Measurements from ENCODE around the gene LARP7. TPM values are rescaled to one million over a fixed set of nuclear protein-coding genes. Genes with fewer than 3 reads are reported as not detected.

LARP7 gene
- total RNA-seq, 3 donors from 2014 or later, result 37.7 to 46.5 (median 38.5) TPM

DNA sequence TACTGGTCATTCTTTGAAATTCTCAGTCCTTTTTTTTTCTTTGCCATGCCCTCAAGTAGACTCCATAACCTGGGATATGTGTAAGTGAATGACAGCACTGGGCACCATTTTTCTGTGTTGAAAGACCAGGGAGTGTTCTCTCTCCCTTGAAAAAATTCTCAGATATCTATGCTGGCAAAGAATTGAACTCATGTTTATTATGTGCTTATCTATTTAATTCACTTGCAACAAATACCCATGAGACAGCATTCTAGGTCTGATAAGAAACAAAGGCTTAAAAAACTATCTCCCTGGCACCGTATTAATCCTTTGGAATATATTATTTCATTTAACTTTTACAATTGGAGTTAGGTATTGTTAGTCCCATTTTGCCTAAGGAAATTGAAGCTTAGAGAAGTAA, 36.7 kb downstream of the LARP7 start:
- Histone ChIP-seq H3K9me3 (no peaks in the 10 kb centered on the region), H3K4me3 (no peak overlapping the region), H3K36me3 (ENCODE audit: low read depth) (no peaks in the 10 kb centered on the region), H3K4me1 (ENCODE audit: low read depth) (no peaks in the 10 kb centered on the region)
- TF ChIP-seq, protein P1, sequence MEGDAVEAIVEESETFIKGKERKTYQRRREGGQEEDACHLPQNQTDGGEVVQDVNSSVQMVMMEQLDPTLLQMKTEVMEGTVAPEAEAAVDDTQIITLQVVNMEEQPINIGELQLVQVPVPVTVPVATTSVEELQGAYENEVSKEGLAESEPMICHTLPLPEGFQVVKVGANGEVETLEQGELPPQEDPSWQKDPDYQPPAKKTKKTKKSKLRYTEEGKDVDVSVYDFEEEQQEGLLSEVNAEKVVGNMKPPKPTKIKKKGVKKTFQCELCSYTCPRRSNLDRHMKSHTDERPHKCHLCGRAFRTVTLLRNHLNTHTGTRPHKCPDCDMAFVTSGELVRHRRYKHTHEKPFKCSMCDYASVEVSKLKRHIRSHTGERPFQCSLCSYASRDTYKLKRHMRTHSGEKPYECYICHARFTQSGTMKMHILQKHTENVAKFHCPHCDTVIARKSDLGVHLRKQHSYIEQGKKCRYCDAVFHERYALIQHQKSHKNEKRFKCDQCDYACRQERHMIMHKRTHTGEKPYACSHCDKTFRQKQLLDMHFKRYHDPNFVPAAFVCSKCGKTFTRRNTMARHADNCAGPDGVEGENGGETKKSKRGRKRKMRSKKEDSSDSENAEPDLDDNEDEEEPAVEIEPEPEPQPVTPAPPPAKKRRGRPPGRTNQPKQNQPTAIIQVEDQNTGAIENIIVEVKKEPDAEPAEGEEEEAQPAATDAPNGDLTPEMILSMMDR (IDR thresholded peaks at IDR 0.05), result no peak
- ATAC-seq (no peak), DNase-seq (no peak)
- intact Hi-C loops (cut with DNase I, micrococcal nuclease), result no loop called here

DNA sequence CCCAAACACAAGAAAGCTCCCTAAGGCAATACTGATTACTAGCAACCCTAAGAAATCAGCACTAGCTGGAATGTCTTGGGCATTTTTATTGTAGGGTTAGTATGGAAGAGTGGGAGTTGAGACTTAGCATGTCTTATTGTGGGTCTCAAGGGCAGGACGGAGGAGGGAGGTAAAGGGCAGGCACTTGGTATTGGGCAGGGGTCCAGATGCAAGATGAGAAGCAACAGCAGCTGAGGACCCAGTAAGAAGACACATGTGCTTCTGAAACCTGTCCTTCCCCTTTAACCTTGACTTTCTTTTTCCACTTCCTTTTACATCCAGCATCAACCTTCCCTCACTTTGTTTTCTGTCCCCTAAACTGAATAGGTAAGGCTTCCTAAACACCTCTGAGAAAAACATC, 37.4 kb downstream of the LARP7 start:
- ATAC-seq, result no peak
- intact Hi-C loops (cut with DNase I, micrococcal nuclease), result no loop called here
- TF ChIP-seq, protein P1 (IDR thresholded peaks at IDR 0.05), result no peak

GRCh38 chr4:112677519-112678091, 40.7 kb downstream of the LARP7 start:
- no peaks in the 10 kb centered on the region for H3K4me1 ChIP-seq (ENCODE audit: low read depth)
- no peak for DNase-seq
- no peaks in the 10 kb centered on the region for H3K36me3 ChIP-seq (ENCODE audit: low read depth)
- no peak overlapping the region for H3K4me3 ChIP-seq
- intact Hi-C loops (cut with DNase I, micrococcal nuclease), result no loop called here
- H3K9me3 ChIP-seq, result no peaks in the 10 kb centered on the region
- no peak for ATAC-seq
- TF ChIP-seq, protein P1 (IDR thresholded peaks at IDR 0.05), result no peak

More for the DNA sequence above, 37.4 kb downstream of the LARP7 start:
- DNase-seq, result no peak
- Histone ChIP-seq H3K4me3 (no peak overlapping the region), H3K36me3 (ENCODE audit: low read depth) (no peaks in the 10 kb centered on the region), H3K9me3 (no peaks in the 10 kb centered on the region), H3K4me1 (ENCODE audit: low read depth) (no peaks in the 10 kb centered on the region)

DNA sequence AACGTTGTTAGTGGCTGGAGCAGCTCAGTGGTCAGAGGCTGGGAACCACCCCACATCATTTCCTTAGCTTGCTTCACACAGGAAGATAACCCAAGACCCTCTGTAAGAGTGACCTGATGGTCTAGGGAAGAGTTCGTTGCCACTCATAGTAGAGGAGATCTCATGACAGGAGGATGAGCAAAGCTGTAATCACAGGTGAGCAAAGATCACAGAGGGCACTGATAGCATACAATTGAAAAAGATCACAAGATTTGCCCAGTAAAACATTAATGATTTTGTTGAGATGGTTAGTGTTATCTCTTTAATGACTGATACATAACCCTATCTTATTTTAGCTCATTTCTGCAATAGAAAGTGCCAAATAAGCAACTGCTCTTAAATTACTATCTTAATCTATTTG, 44.1 kb downstream of the LARP7 start:
- ATAC-seq, result no peak
- DNase-seq, result no peak
- Histone ChIP-seq H3K36me3 (ENCODE audit: low read depth) (no peaks in the 10 kb centered on the region), H3K4me1 (ENCODE audit: low read depth) (no peaks in the 10 kb centered on the region), H3K9me3 (no peaks in the 10 kb centered on the region), H3K4me3 (no peak overlapping the region)
- TF ChIP-seq, protein P1 (IDR thresholded peaks at IDR 0.05), result no peak
- intact Hi-C loops (cut with DNase I, micrococcal nuclease), result no loop called here

DNA sequence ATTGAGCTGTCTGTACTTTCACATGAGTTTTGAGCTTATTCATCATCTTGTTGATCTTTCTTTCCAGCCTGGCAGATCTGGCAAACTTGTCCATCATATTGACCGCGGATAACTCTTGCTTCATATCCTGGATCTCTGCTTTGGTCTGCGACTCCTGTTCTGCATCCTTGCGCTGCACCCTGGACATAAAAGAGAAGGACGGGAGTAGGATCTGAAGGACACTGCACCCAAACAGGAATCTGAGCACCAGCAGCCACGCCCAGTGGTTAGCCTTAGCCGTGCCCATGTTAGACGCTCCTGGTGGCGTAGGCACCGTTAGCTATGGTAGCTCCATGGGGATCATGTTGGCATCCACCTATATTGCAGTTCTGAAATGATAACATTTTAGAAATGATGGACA, 56.6 kb downstream of the LARP7 start:
- Histone ChIP-seq H3K9me3 (no peaks in the 10 kb centered on the region), H3K36me3 (ENCODE audit: low read depth) (no peaks in the 10 kb centered on the region), H3K4me1 (ENCODE audit: low read depth) (no peaks in the 10 kb centered on the region), H3K4me3 (no peak overlapping the region)
- no peak for ATAC-seq
- TF ChIP-seq, protein P1 (IDR thresholded peaks at IDR 0.05), result no peak
- intact Hi-C loops (cut with DNase I, micrococcal nuclease), result no loop called here
- no peak for DNase-seq

- DNase-seq (no peak), ATAC-seq (no peak)
- no peaks in the 10 kb centered on the region for H3K9me3 ChIP-seq
- H3K4me3 ChIP-seq, result no peak overlapping the region
- peaks cover 6% of the 10 kb centered on the region for H3K4me1 ChIP-seq (ENCODE audit: low read depth)
- intact Hi-C loops (cut with DNase I, micrococcal nuclease), result no loop called here
- H3K36me3 ChIP-seq (ENCODE audit: low read depth), result no peaks in the 10 kb centered on the region
- TF ChIP-seq, protein P1 (IDR thresholded peaks at IDR 0.05), result no peak
Observed at GRCh38 chr4:112700679-112701078, 63.7 kb downstream of the LARP7 start.
